Fibroblast of the aortic adventitia (primary cell): ENCODE data around the gene FAM25G. TPM values are rescaled to one million over a fixed set of nuclear protein-coding genes. Genes with fewer than 3 reads are reported as not detected.
"Not testable (repeated sequence)": the region's sequence is repeated elsewhere in the genome, so short reads cannot be mapped to it uniquely, and the experiment has no call there.

Experiments used
- DNase-seq: peaks from one replicate; pipeline ENCODE4 v3.0.0-alpha.2; 2010; ENCODE audit warnings: low read depth
- H3K4me3 ChIP-seq: 2 replicates; pipeline ENCODE4 v1.5.1; 2011; ENCODE audit warnings: low read depth, mild to moderate bottlenecking, control low read depth, low read length, moderate library complexity
- CTCF ChIP-seq: IDR thresholded peaks from 2 replicates; pipeline ENCODE4 v1.5.1; 2011; ENCODE audit warnings: mild to moderate bottlenecking, low read length, control low read depth, inconsistent platforms; ENCODE audit not compliant: insufficient read depth
- total RNA-seq: library from RNA; depleted of rRNA; stranded (reverse); fragments of >200 nt; gene quantifications from 2 replicates; pipeline ENCODE4 v1.2.3, GENCODE V29; 2012; ENCODE audit warnings: low replicate concordance

The FAM25G gene
- total RNA-seq, 1 donor, result not detected

GRCh38 chr10:47456794-47457527 lies 34.5 kb downstream of the FAM25G start:
- no peak overlapping the region for H3K4me3 ChIP-seq
- no peak for TF ChIP-seq CTCF
- DNase-seq, result no peak

- no peak overlapping the region for H3K4me3 ChIP-seq
- TF ChIP-seq CTCF, result no peak
- DNase-seq, result no peak
Measured at GRCh38 chr10:47456079-47456785, 35.3 kb downstream of the FAM25G start.

DNA sequence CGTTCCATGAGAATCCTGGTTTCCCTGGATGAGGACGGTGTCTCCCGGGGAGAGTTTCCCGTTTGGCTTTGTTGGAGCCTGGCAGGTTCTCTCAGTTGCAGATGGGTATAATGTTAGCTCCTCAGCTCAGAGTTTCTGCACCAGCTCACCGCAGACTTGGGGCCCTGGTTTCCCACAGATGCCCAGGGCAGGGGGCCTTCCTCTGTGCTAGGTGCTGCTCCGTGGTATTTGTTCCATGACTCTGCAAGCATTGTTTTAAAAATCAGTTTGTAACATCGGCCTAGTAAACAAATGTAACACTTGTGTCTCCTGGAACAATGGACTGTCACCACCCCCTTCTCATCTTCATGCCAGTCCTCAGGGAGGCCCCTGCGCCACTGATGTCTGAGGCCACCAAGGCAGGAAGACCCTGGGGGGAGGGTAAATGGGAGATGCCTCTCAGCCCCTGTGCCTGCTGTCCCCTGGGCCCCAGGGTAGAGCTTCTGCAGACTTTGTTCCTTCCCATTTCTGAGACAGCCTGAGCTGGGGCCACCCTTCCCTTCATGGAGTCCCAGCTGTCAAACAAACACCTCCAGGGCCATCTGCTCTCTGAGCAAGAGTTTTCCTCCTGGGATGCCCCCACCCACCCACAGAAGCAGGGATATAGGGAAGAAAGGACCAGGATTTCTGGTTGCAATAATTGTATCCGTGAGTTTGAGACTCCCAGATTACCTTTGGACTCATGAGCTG lies 36.0 kb downstream of the FAM25G start:
- H3K4me3 ChIP-seq, DNase-seq: not testable (repeated sequence)

- no peak overlapping the region for H3K4me3 ChIP-seq
- DNase-seq, result no peak
- TF ChIP-seq CTCF, result no peak
Measured at GRCh38 chr10:47454780-47455058, 36.8 kb downstream of the FAM25G start.

- TF ChIP-seq CTCF, result no peak
- no peak for DNase-seq
- H3K4me3 ChIP-seq, result no peak overlapping the region
Measured at GRCh38 chr10:47454008-47454779, 37.3 kb downstream of the FAM25G start.

DNA sequence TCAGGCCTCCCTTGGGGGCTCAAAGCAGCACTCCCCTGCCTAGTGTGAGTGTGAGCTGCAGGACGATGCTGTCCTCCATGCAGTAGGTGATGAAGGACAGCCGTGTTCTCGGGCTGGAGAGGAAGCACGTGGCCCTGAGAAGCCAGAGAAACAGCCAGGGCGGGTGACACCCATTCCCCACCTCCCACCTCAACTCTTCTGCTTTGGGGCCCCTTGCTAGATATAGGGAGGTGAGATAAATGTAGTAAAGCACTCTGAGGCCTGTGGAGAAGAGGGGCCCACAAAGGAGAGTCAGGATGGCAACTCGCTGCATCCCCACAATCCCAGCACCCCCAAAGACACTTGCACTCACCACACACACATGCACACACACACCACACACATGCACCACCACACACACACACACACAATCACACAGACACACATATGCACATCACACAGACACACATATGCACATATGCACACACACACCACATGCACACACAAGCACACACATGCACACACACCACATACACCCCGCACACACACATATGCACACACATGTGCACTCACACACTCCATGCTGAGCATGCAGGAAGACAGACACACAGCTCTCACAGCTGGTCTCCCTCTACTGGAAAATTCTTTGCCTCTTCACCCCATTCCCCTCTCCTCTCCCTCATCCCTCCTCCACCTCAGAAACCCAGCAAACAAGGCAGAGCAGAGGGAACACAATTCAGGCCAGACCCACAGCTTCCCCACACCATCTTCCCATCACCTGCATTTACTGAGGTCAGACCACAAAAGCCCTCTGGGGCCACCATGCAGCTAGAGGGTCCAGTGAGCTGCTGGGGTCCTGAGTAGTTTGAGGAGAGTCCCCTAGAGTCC lies 38.1 kb downstream of the FAM25G start:
- no peak for DNase-seq
- no peak for TF ChIP-seq CTCF
- H3K4me3 ChIP-seq, result no peak overlapping the region
